GM21825 (cell line): ENCODE data around the gene SH3GL1.

Experiments
- ATAC-seq: cut with Tn5 transposase; IDR thresholded peaks from one replicate; pipeline ENCODE4 v1.9.1; 2021; ENCODE audit warnings: mild to moderate bottlenecking, moderate library complexity; ENCODE audit not compliant: unreplicated experiment

SH3GL1 gene

GRCh38 chr19:4323692-4324091 lies 76.7 kb downstream of the SH3GL1 start:
- ATAC-seq = no peak

GRCh38 chr19:4322942-4323665 lies 77.2 kb downstream of the SH3GL1 start:
- no peak for ATAC-seq

GRCh38 chr19:4320419-4320818 lies 79.9 kb downstream of the SH3GL1 start:
- ATAC-seq = no peak

- ATAC-seq = no peak
These were observed 81.2 kb downstream of the SH3GL1 start for GRCh38 chr19:4319067-4319718.

- no peak for ATAC-seq
These were observed 81.9 kb downstream of the SH3GL1 start for GRCh38 chr19:4318460-4318859.

- no peak for ATAC-seq
These were observed 83.4 kb downstream of the SH3GL1 start for GRCh38 chr19:4316956-4317355.

GRCh38 chr19:4313847-4314490 lies 86.4 kb downstream of the SH3GL1 start:
- ATAC-seq = no peak
